GM23248 (cell line): ENCODE data around the gene ATL3.

Source experiments
- EZH2 ChIP-seq: fragments of 200-600 bp; sonication (generic); IDR thresholded peaks from 2 replicates; pipeline ENCODE4 v1.6.1; 2018; ENCODE audit warnings: antibody characterized with exemption, mild to moderate bottlenecking; ENCODE audit not compliant: insufficient read depth, poor library complexity, severe bottlenecking
- EZH2phosphoT487 ChIP-seq: fragments of 200-600 bp; sonication (generic); IDR thresholded peaks from 2 replicates; pipeline ENCODE4 v1.6.1; 2018; ENCODE audit warnings: antibody characterized with exemption, moderate library complexity, mild to moderate bottlenecking, low read depth; ENCODE audit not compliant: insufficient read depth

DNA sequence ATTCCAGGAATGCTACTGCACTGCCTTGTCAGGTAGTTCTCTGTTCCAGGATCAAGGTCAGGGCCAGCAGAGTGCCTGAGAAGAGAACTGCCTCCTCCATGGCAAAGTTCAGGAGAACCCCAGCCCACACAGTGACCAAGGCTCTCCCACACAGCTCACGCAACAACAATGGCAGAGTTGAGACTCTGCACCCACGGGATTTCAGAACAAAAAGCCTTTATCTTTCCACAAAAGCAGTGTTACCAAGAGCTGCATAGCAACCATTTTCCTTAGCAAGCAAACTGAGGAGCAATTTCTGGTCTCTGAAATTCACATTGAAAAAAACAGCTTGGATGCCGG lies 68.0 kb downstream of the ATL3 start:
- TF ChIP-seq EZH2 (no peak), EZH2phosphoT487 (no peak)
